Measurements from ENCODE around the gene SLC49A4.

DNA sequence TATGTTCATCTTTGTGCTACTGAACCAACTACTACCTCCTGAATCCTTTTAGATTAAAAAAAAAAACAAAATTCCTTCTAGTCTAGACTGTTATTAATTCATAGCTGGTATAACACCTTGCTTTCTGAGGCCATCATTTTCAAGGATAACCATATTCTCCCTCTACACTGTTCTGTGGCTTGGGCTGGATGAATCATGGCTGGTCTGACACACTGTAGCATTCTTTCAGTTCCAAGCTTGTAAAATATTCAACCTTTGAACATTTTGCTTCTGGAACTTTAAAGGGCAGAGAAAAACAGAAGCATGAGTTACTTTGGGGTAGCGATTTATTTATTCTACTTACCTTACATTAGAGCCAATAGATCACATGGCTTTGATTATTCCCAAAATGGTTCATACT lies 8.8 kb upstream of the SLC49A4 start:
- TF ChIP-seq ZNF274 (IDR thresholded peaks at IDR 0.05; ENCODE audit: low read depth, low read length) = no peak
- no peak for TF ChIP-seq YY1 (IDR thresholded peaks at IDR 0.05; ENCODE audit: insufficient read depth, insufficient read length)
- TF ChIP-seq SUZ12 (IDR thresholded peaks at IDR 0.05; ENCODE audit: extremely low read depth, insufficient read depth, insufficient read length) = no peak
